Upper lobe of left lung (tissue), 4 donors: ENCODE data around the gene WDR26.

Experiments used
- CTCF ChIP-seq, 6 experiments: fragments of 450-650 bp in 4 of 6; fragments of 200-600 bp in 2 of 6; sonication (generic) in 2 of 6; IDR thresholded peaks; one replicate each; pipeline ENCODE4 v1.5.1; 2016 to 2019; ENCODE audit warnings: antibody characterized with exemption in 6 of 6
- POLR2AphosphoS5 ChIP-seq, 2 donors: sonication (generic); formaldehyde crosslinking; IDR thresholded peaks; one replicate each; pipeline ENCODE4 v1.5.1; 2017; ENCODE audit warnings: antibody characterized with exemption in 2 of 2

GRCh38 chr1:224438989-224439388 lies 4.4 kb upstream of the WDR26 start:
- no peak for TF ChIP-seq POLR2AphosphoS5 (IDR thresholded peaks at IDR 0.05)
- no peak for TF ChIP-seq CTCF (IDR thresholded peaks at IDR 0.05)
